PC-9 (cell line): ENCODE measurements around the gene PWWP2B. TPM values are rescaled to one million over a fixed set of nuclear protein-coding genes. Genes with fewer than 3 reads are reported as not detected.

ENCODE experiments used
- BruUV-seq: library from RNA; stranded (reverse); fragments of 400-500 nt; replicated peaks from 2 replicates; lab custom pipeline; 2021; lab: Mats Ljungman, UMichigan
- CTCF ChIA-PET: fragments of 300-600 bp; sonication (Branson Sonifier 250); formaldehyde crosslinking; loops from one replicate; lab custom pipeline; 2022; ENCODE audit warnings: antibody characterized with exemption; lab: Charles Lee
- POLR2A ChIA-PET: fragments of 300-600 bp; sonication (Branson Sonifier 250); formaldehyde crosslinking; loops from one replicate; lab custom pipeline; 2022; ENCODE audit warnings: antibody characterized with exemption; ENCODE audit not compliant: unreplicated experiment; lab: Charles Lee
- DNase-seq, 2 experiments: peaks; one replicate each; pipeline versions ENCODE4 v3.0.0 to v3.0.0-alpha.2; 2015 to 2022; ENCODE audit warnings: mixed read lengths in 1 of 2
- H2AFZ ChIP-seq: fragments of 200-600 bp; sonication (generic); 2 replicates; pipeline ENCODE4 v1.8.1; 2017; ENCODE audit warnings: antibody characterized with exemption
- H3F3A ChIP-seq: fragments of 200-600 bp; sonication (generic); 2 replicates; pipeline ENCODE4 v1.8.1; 2017; ENCODE audit warnings: antibody characterized with exemption, mild to moderate bottlenecking, low read depth; ENCODE audit not compliant: insufficient read depth
- H3K27ac ChIP-seq: fragments of 200-600 bp; sonication (generic); 2 replicates; pipeline ENCODE4 v1.6.1; 2016; ENCODE audit warnings: mixed run types
- H3K27me3 ChIP-seq: fragments of 200-600 bp; sonication (generic); 2 replicates; pipeline ENCODE4 v1.6.1; 2016; ENCODE audit warnings: low read depth, mixed run types; ENCODE audit not compliant: insufficient read depth
- H3K36me3 ChIP-seq: fragments of 200-600 bp; sonication (generic); 2 replicates; pipeline ENCODE4 v1.6.1; 2016; ENCODE audit warnings: low read depth, mixed run types
- H3K4me1 ChIP-seq: fragments of 200-600 bp; sonication (generic); replicated peaks from 2 replicates; pipeline ENCODE4 v1.6.1; 2016; ENCODE audit warnings: mixed run types; ENCODE audit not compliant: insufficient read depth
- H3K4me2 ChIP-seq: fragments of 200-600 bp; sonication (generic); 2 replicates; pipeline ENCODE4 v1.6.1; 2017; ENCODE audit warnings: mixed run types
- H3K4me3 ChIP-seq: fragments of 200-600 bp; sonication (generic); 2 replicates; pipeline ENCODE4 v1.6.1; 2016; ENCODE audit warnings: mixed run types
- H3K79me2 ChIP-seq: fragments of 200-600 bp; sonication (generic); 2 replicates; pipeline ENCODE4 v1.6.1; 2017; ENCODE audit warnings: low read depth, mixed run types
- H3K9me2 ChIP-seq: fragments of 200-600 bp; sonication (generic); 2 replicates; pipeline ENCODE4 v1.8.1; 2017; ENCODE audit warnings: mild to moderate bottlenecking; ENCODE audit not compliant: insufficient read depth
- H3K9me3 ChIP-seq: fragments of 200-600 bp; sonication (generic); 2 replicates; pipeline ENCODE4 v1.8.1; 2016; ENCODE audit warnings: low read depth; ENCODE audit not compliant: insufficient read depth
- H4K20me1 ChIP-seq: fragments of 200-600 bp; sonication (generic); 2 replicates; pipeline ENCODE4 v1.8.1; 2017; ENCODE audit not compliant: insufficient read depth
- EZH2 ChIP-seq: fragments of 200-600 bp; sonication (generic); IDR thresholded peaks from 2 replicates; pipeline ENCODE4 v1.8.0; 2017; ENCODE audit warnings: antibody characterized with exemption, low read depth
- intact Hi-C: fragments of 100-400 bp; cut with micrococcal nuclease; formaldehyde crosslinking; loops from one replicate; pipeline ENCODE4 v1.10.0; 2022; ENCODE audit not compliant: unreplicated experiment
- total RNA-seq: library from RNA; stranded (reverse); gene quantifications from 2 replicates; pipeline ENCODE4 v1.2.3, GENCODE V29; 2021
- TF ChIP-seq, protein P1 (sequence below): fragments of 200-600 bp; sonication (generic); conservative IDR thresholded peaks from 2 replicates; pipeline ENCODE4 v1.6.1; 2017; ENCODE audit warnings: mixed run types, antibody characterized with exemption, mild to moderate bottlenecking, moderate library complexity

PWWP2B gene
- total RNA-seq, 1 experiment from 2014 or later = 16.9 TPM

DNA sequence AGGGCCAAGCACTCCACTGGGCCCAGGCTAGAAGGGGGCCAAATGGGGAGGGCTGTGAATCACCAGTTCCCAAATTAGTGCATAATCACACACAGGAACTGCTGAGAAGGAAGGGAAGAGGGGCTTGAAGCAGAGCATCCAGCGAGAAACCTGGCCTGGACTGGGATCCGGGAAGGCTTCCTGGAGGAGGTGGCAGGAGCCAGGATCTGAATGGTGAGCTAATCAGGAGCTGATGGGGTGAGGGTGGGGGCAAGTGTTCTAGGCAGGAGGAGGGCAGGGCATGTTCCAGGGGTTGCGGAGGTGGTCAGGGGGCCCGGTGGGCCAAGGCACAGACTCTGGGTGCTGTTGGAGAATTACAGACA is 12.6 kb downstream of the PWWP2B start:
- Histone ChIP-seq H3K4me2 (no peak overlapping the region), H3K27ac (no peak overlapping the region), H3F3A (peaks cover 13% of the 10 kb centered on the region; the same call in 1 of the 2 replicates), H3K4me1 (peaks cover 36% of the 10 kb centered on the region), H3K27me3 (no peaks in the 10 kb centered on the region), H3K9me3 (no peaks in the 10 kb centered on the region), H4K20me1 (no peaks in the 10 kb centered on the region), H3K9me2 (no peaks in the 10 kb centered on the region), H3K36me3 (no peaks in the 10 kb centered on the region), H3K4me3 (no peak overlapping the region), H3K79me2 (peaks cover 24% of the 10 kb centered on the region), H2AFZ (no peak overlapping the region)
- POLR2A ChIA-PET = no interaction called here
- DNase-seq = no peak
- intact Hi-C loops = loop anchor here (5.0 kb wide), 3 partner anchors 77 to 507 kb away; partner anchors contain the start of genes INPP5A, LRRC27 and PPP2R2D
- CTCF ChIA-PET = no interaction called here
- BruUV-seq = no TSS peak
- TF ChIP-seq EZH2 = no peak
- TF ChIP-seq, protein P1, sequence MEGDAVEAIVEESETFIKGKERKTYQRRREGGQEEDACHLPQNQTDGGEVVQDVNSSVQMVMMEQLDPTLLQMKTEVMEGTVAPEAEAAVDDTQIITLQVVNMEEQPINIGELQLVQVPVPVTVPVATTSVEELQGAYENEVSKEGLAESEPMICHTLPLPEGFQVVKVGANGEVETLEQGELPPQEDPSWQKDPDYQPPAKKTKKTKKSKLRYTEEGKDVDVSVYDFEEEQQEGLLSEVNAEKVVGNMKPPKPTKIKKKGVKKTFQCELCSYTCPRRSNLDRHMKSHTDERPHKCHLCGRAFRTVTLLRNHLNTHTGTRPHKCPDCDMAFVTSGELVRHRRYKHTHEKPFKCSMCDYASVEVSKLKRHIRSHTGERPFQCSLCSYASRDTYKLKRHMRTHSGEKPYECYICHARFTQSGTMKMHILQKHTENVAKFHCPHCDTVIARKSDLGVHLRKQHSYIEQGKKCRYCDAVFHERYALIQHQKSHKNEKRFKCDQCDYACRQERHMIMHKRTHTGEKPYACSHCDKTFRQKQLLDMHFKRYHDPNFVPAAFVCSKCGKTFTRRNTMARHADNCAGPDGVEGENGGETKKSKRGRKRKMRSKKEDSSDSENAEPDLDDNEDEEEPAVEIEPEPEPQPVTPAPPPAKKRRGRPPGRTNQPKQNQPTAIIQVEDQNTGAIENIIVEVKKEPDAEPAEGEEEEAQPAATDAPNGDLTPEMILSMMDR = no peak

DNA sequence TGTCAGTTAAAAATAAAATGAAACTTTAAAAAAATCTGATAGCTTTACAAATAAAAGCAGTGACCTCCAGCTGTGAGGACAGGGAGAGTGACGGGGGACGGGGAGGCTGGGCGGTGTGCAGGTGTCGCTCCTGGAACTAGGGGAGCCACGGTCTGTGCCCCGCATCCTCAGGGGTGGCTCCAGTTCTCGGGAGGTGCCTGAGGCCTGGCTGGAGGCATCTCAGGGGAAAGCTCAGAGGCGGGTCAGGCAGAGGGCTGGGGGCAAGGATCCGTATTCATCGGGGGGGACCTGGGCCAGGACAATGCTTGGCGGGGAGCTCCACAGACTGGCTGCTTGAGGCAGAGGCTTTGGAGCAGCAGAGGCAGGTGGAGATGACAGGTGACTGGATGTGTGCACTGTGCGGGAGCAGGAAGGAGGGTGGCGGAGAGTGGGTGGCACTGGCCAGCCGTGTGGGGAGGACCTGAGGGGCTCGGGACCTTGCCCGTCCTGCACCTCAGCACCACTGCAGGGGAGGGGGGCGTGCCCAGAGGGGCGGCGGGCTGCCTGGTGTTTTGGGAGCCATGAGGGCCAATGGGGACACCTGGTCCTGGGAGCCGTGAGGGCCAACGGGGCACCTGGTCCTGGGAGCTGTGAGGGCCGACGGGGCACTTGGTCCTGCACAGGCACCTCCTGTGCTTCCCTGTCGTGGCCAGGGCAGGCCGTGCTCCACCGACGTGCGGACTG is 13.2 kb downstream of the PWWP2B start:
- CTCF ChIA-PET = no interaction called here
- no TSS peak for BruUV-seq

DNA sequence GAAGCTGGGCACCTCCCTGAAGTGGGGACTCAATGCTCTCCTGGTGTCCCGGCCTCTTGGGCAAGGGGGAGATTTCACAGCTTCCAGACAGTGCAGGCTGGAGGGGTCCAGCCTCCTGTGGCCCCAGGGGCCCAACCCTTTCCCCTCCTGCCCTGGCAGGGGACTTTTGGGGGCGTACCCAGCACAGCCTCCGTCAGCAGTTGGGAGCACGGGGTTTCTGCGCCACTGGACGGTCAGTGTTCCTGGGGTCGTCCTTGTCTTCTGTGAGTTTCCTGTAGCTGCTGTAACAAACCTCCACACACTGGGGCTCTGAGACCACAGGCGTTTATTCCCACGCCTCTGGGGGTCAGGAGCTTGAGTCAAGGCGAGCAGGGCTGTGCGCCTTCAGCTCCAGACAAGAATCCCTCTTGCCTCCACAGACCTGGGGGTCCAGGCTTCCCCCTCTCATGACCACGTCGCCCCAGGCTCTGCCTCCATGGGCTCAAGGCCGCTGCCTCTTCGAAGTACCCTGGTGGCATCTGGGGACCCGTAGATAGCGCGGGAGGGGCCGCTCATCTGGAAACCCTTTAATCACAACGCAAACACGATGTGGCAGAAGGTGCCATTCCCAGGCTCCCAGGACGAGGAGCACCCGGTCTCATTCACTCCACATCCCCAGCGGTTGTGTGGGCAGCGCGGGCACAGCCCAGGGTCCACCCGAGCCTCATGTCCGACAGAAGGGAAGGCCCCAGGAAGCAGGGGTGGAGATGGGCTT is 14.0 kb downstream of the PWWP2B start:
- Histone ChIP-seq H3K4me2 (no peak overlapping the region), H3K27ac (no peak overlapping the region), H3K36me3 (no peaks in the 10 kb centered on the region), H2AFZ (no peak overlapping the region), H3K9me2 (no peaks in the 10 kb centered on the region), H3K4me3 (no peak overlapping the region), H4K20me1 (no peaks in the 10 kb centered on the region), H3K27me3 (no peaks in the 10 kb centered on the region), H3F3A (peaks cover 13% of the 10 kb centered on the region; the same call in 1 of the 2 replicates), H3K79me2 (peaks cover 33% of the 10 kb centered on the region), H3K4me1 (peaks cover 36% of the 10 kb centered on the region), H3K9me3 (no peaks in the 10 kb centered on the region)
- intact Hi-C loops = no loop called here
- CTCF ChIA-PET = no interaction called here
- no TSS peak for BruUV-seq
- POLR2A ChIA-PET = no interaction called here
- no peak for TF ChIP-seq EZH2
- TF ChIP-seq, protein P1 = no peak
- no peak for DNase-seq

More for the DNA sequence above, 13.2 kb downstream of the PWWP2B start:
- H3K9me3 ChIP-seq = no peaks in the 10 kb centered on the region
- H2AFZ ChIP-seq = no peak overlapping the region
- H3K27me3 ChIP-seq = no peaks in the 10 kb centered on the region
- H3K27ac ChIP-seq = no peak overlapping the region
- H3K4me1 ChIP-seq = peaks cover 36% of the 10 kb centered on the region
- no peaks in the 10 kb centered on the region for H3K36me3 ChIP-seq
- no peak overlapping the region for H3K4me2 ChIP-seq
- no peak overlapping the region for H3K4me3 ChIP-seq
- H3F3A ChIP-seq = peaks cover 13% of the 10 kb centered on the region; the same call in 1 of the 2 replicates
- TF ChIP-seq, protein P1 = no peak
- no peak for TF ChIP-seq EZH2
- intact Hi-C loops = no loop called here
- H4K20me1 ChIP-seq = no peaks in the 10 kb centered on the region
- POLR2A ChIA-PET = no interaction called here
- peaks cover 26% of the 10 kb centered on the region for H3K79me2 ChIP-seq
- H3K9me2 ChIP-seq = no peaks in the 10 kb centered on the region
- no peak for DNase-seq
